ENCODE data around the gene GRM8.

The GRM8 gene

DNA sequence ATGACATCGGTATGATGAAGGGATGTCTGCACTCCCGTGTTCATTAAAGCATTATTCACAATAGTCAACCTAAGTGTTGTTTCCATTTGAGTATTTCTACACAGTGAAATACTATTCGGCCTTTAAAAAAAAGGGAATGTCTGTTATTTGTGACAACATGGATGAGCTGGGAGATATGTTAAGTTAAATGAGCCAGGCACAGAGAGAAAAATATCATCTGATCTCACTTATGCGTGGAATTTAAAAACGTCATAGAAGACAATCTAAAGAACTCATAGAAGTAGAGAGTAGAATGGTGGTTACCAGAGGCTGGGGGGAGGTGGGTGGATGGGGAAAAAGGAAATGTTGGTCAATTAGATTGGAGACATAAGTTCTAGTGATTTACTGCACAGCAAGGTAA is 753.3 kb downstream of the GRM8 start:
- TF ChIP-seq, protein P1, sequence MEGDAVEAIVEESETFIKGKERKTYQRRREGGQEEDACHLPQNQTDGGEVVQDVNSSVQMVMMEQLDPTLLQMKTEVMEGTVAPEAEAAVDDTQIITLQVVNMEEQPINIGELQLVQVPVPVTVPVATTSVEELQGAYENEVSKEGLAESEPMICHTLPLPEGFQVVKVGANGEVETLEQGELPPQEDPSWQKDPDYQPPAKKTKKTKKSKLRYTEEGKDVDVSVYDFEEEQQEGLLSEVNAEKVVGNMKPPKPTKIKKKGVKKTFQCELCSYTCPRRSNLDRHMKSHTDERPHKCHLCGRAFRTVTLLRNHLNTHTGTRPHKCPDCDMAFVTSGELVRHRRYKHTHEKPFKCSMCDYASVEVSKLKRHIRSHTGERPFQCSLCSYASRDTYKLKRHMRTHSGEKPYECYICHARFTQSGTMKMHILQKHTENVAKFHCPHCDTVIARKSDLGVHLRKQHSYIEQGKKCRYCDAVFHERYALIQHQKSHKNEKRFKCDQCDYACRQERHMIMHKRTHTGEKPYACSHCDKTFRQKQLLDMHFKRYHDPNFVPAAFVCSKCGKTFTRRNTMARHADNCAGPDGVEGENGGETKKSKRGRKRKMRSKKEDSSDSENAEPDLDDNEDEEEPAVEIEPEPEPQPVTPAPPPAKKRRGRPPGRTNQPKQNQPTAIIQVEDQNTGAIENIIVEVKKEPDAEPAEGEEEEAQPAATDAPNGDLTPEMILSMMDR (IDR thresholded peaks at IDR 0.05; ENCODE audit: low read depth, low read length) = no peak

DNA sequence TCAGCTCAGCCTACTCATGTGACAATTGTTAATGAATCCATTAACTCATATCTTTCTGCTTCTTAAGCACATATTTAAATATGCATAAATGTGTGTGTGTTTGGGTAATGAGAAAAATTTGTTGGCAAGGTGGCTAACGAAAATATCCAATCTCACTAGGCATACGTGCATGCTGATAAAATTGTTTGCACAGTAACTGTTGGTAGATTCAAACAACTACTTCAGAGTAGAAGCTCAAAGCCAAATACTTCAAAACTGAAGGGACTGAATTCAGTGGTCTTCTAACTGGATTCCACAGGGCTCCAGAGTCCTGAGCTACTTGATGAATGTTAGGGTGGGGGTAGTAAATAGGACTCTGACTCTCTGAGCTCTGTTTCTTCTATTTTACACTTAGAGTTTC is 757.0 kb downstream of the GRM8 start:
- H3K4me3 ChIP-seq (ENCODE audit: low read depth, low read length) = no peak overlapping the region
- TF ChIP-seq, protein P1 (IDR thresholded peaks at IDR 0.05; ENCODE audit: low read depth, low read length) = no peak

More for the DNA sequence above, 753.3 kb downstream of the GRM8 start:
- no peak overlapping the region for H3K4me3 ChIP-seq (ENCODE audit: low read depth, low read length)

DNA sequence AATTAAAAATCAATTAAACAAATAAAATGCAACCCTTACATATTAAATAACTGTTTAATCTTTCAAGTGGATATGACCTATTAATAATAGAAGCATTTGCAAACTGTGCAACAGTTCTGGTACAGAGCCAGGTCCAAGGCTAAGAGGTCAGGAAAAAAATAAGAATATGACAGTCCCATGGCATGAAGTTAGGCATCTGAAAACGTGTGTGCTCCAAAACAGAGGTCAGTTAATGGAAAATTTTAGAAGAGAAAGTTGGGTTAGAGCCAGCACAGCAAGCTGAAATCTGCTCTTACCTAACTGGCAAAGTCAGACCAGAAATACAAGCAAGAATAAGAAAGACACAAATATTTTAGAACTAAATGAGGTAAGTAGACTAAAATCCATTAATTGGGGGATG is 757.7 kb downstream of the GRM8 start:
- no peak overlapping the region for H3K4me3 ChIP-seq (ENCODE audit: low read depth, low read length)
- TF ChIP-seq, protein P1 (IDR thresholded peaks at IDR 0.05; ENCODE audit: low read depth, low read length) = no peak

DNA sequence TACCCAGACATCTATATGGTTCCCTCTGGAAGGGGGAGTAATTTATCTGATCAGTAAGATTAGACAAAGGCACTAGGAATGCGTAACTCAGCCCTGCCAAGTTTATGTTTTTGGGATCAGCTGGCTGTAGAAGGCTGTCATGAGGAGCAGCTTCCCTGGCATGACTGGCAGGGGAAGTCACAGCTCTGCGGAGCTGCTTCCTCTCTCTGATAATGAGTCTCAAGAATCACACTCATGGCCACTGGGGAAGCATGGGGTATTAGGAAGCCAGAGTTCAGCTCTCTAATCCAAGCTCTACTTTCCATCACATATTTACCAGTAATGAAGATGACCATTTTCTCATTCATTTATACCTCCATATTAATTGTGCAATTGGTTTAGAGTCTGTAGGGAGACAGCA is 758.9 kb downstream of the GRM8 start:
- TF ChIP-seq, protein P1 (IDR thresholded peaks at IDR 0.05; ENCODE audit: low read depth, low read length) = no peak
- H3K4me3 ChIP-seq (ENCODE audit: low read depth, low read length) = no peak overlapping the region

DNA sequence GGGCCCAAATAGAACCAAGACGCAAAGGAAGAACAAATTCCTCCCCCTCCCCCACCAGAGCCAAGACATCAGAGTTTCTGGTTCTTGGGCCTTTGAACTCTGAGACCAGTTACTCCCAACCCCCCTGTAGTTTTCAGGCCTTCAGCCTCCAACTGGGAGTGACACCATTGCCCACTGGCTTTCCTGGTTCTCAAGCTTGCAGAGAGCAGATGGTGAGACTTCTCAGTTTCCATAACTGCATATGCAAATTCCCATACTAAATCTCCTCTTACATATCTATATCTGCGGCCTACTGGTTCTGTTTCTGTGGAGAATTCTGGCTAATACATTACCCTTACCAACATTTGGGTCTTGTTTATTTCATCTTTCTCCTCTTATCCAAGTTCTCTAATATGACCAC is 762.9 kb downstream of the GRM8 start:
- TF ChIP-seq, protein P1 (IDR thresholded peaks at IDR 0.05; ENCODE audit: low read depth, low read length) = no peak
- no peak overlapping the region for H3K4me3 ChIP-seq (ENCODE audit: low read depth, low read length)

DNA sequence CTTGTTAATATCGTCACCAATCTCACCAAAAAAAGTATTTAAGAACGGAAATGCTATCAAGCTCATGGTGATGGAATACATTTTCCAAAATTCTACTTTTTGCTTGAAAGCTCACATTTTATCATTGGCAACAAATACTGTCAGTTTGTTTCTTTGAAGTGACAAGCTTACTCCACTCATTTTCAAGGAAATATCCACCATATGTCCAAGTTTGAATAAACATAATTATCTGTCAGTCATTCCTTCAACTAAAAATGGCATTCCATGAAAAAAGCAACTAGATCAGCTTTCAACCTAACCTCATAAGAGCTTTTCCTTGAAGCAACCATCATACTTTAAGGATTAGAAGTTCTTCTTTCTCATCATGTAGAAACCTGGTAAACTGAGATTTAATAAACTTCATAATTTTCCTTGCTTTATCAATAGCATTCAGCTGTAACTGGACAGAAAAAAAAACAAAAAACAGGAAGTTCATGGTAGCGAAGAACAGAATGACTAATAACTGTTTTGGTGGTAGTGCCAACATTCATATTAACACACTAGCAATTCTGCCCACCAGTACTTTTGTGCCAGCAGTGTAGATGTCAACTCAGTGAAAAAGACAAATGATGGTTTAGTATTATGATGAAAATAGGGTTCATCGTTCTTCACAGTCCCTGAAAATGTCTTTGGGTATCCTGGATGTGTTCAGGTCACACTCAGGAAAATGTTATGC is 764.9 kb downstream of the GRM8 start:
- TF ChIP-seq, protein P1 (IDR thresholded peaks at IDR 0.05; ENCODE audit: low read depth, low read length) = no peak
- H3K4me3 ChIP-seq (ENCODE audit: low read depth, low read length) = no peak overlapping the region

DNA sequence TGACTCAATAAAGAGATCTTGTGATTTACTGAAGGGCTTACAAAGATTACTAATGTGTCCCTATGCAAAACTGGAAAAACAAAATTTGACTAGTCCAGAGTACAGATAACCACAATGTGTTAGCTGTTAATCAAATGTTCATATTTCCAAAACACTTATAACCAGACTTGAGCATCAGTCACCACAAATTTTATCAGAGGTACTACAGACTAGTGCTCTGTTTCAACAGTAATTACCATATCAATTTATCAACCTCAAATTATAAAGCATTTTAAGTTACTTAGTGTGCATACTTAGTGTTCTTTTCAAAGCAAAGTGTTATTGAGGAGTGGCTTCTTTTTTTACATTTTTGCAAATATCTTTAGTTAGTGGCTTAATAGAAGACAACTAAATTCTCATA is 765.9 kb downstream of the GRM8 start:
- H3K4me3 ChIP-seq (ENCODE audit: low read depth, low read length) = no peak overlapping the region
- TF ChIP-seq, protein P1 (IDR thresholded peaks at IDR 0.05; ENCODE audit: low read depth, low read length) = no peak
